Smooth muscle cell of bladder (primary cell): ENCODE results near the gene FBN2. TPM values are rescaled to one million over a fixed set of nuclear protein-coding genes. Genes with fewer than 3 reads are reported as not detected.

Experiments
- total RNA-seq: library from RNA; depleted of rRNA; stranded (reverse); fragments of >200 nt; gene quantifications from 2 replicates; pipeline ENCODE4 v1.2.3, GENCODE V29; 2014

FBN2 gene
- total RNA-seq: 87.2 and 153 TPM in 2 replicates

DNA sequence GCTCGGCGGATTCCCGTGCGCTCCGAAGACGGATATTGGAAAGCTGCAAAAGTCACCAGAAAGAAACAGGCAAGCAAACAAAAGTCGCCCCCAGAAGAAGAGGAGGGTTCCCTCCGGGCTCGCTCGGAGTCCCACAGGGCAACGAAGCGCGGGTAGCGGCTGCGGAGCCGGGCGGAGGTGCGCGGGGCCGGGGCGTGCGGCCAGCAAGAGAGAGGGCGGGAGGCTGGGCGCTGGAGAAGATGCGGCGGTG is at the start of gene FBN2:
Gene FBN2, minus strand, starts transcription at position 246 of the 250 bp plus-strand sequence. CDS start 642 bp downstream, outside the sequence.

